ENCODE data around the gene FAM98A. TPM values are rescaled to one million over a fixed set of nuclear protein-coding genes. Genes with fewer than 3 reads are reported as not detected.

The FAM98A gene
- total and polyA plus RNA-seq, 7 donors = 11.8 to 53.2 (median 20.9) TPM

- no peak for DNase-seq
- H3K27ac ChIP-seq = no peak overlapping the region
- no peaks in the 10 kb centered on the region for H3K4me1 ChIP-seq
- no peaks in the 10 kb centered on the region for H3K9me3 ChIP-seq
- intact Hi-C loops (cut with DNase I) = no loop called here
- no peak overlapping the region for H3K4me3 ChIP-seq
- WGBS, 2 donors = 86 to 87% methylated on average over 4 of the region's 4 CpGs
- no peaks in the 10 kb centered on the region for H3K36me3 ChIP-seq
- no peaks in the 10 kb centered on the region for H3K27me3 ChIP-seq
- TF ChIP-seq POLR2AphosphoS5 (IDR thresholded peaks at IDR 0.05) = no peak
- TF ChIP-seq POLR2A (IDR thresholded peaks at IDR 0.05) = no peak
- no peak for TF ChIP-seq EP300 (IDR thresholded peaks at IDR 0.05)
- no peak for TF ChIP-seq CTCF (IDR thresholded peaks at IDR 0.05)
Observed at GRCh38 chr2:33634261-33634910, 35.3 kb upstream of the FAM98A start.

- H3K4me3 ChIP-seq = no peak overlapping the region
- no peaks in the 10 kb centered on the region for H3K4me1 ChIP-seq
- no peaks in the 10 kb centered on the region for H3K9me3 ChIP-seq
- WGBS, 2 donors = 46 to 82% methylated on average over 2 of the region's 2 CpGs
- no peak for DNase-seq
- no peaks in the 10 kb centered on the region for H3K36me3 ChIP-seq
- intact Hi-C loops (cut with DNase I) = no loop called here
- H3K27me3 ChIP-seq = no peaks in the 10 kb centered on the region
- TF ChIP-seq EP300 (IDR thresholded peaks at IDR 0.05) = no peak
- TF ChIP-seq CTCF (IDR thresholded peaks at IDR 0.05) = no peak
- TF ChIP-seq POLR2AphosphoS5 (IDR thresholded peaks at IDR 0.05) = no peak
- TF ChIP-seq POLR2A (IDR thresholded peaks at IDR 0.05) = no peak
- H3K27ac ChIP-seq = no peak overlapping the region
Observed at GRCh38 chr2:33633315-33633714, 34.2 kb upstream of the FAM98A start.

GRCh38 chr2:33632831-33633230 is 33.7 kb upstream of the FAM98A start:
- Histone ChIP-seq H3K36me3 (no peaks in the 10 kb centered on the region), H3K4me3 (no peak overlapping the region), H3K27ac (no peak overlapping the region), H3K27me3 (no peaks in the 10 kb centered on the region), H3K9me3 (no peaks in the 10 kb centered on the region), H3K4me1 (no peaks in the 10 kb centered on the region)
- 88 to 90% methylated on average over 2 of the region's 2 CpGs for WGBS, 2 donors
- intact Hi-C loops (cut with DNase I) = no loop called here
- TF ChIP-seq EP300 (IDR thresholded peaks at IDR 0.05) = no peak
- TF ChIP-seq POLR2A (IDR thresholded peaks at IDR 0.05) = no peak
- no peak for DNase-seq

GRCh38 chr2:33628031-33628827 is 29.1 kb upstream of the FAM98A start:
- WGBS, 2 donors = 83 to 92% methylated on average over 6 of the region's 6 CpGs
- TF ChIP-seq POLR2AphosphoS5 (IDR thresholded peaks at IDR 0.05) (no peak), POLR2A (IDR thresholded peaks at IDR 0.05) (no peak), EP300 (IDR thresholded peaks at IDR 0.05) (no peak), CTCF (IDR thresholded peaks at IDR 0.05) (no peak)
- no peaks in the 10 kb centered on the region for H3K36me3 ChIP-seq
- no peaks in the 10 kb centered on the region for H3K4me1 ChIP-seq
- no peak overlapping the region for H3K27ac ChIP-seq
- intact Hi-C loops (cut with DNase I) = no loop called here
- H3K27me3 ChIP-seq = no peaks in the 10 kb centered on the region
- DNase-seq = no peak
- no peaks in the 10 kb centered on the region for H3K9me3 ChIP-seq
- H3K4me3 ChIP-seq = no peak overlapping the region

GRCh38 chr2:33619028-33619427 is 19.9 kb upstream of the FAM98A start:
- no peak overlapping the region for H3K27ac ChIP-seq
- no peaks in the 10 kb centered on the region for H3K9me3 ChIP-seq
- TF ChIP-seq POLR2A (IDR thresholded peaks at IDR 0.05) (no peak), CTCF (IDR thresholded peaks at IDR 0.05) (no peak)
- no peak overlapping the region for H3K4me3 ChIP-seq
- H3K27me3 ChIP-seq = no peaks in the 10 kb centered on the region
- no peaks in the 10 kb centered on the region for H3K36me3 ChIP-seq
- DNase-seq = no peak
- intact Hi-C loops (cut with DNase I) = no loop called here
- no peaks in the 10 kb centered on the region for H3K4me1 ChIP-seq
- 99 to 100% methylated on average over 1 of the region's 1 CpG for WGBS, 2 donors

Data from sigmoid colon (tissue), 7 donors.